ENCODE results near the gene TAF3. TPM values are rescaled to one million over a fixed set of nuclear protein-coding genes. Genes with fewer than 3 reads are reported as not detected.

TAF3 gene
- polyA plus RNA-seq, 1 donor (not counting 4 experiments of a cell fraction or from before 2014, with no cell fraction given): 2.0 TPM

DNA sequence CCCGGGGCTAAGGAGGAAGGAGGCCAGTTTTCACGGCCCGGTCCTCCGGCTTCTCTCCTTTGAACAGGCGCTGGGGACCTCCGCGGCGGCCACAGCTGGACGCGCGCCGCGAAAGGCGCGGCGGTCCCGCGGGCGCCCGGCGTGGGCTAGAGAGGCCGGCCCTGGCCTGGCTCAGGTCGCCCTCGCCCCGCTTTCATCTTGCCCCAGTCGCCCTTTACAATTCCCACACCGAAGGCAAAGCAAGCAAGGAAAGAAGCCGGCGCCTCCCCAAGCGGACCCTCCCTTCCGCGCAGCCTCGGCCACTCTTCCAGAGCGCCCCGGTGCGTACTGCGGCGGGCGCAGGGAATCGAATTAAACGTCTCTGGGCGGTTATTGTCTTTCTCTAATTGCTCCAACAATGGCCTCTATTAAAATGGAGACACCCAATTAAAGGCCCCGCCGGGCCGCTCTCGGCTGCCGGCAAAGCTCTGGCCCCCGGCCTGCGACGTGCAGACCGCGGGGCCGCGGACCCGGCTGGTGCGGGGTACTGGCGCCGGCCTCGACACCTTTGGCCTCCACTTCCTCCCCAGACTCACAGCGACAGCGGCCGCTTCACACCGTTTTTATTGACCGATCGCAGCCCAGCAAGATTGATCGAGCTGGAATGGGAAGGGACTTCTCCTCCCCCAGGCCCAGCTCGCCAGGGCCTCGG lies 231.7 kb downstream of the TAF3 start:
- Histone ChIP-seq H4K20me1 (ENCODE audit: control insufficient read depth, extremely low read depth, insufficient read depth, low read length) (no peaks in the 10 kb centered on the region), H3K27ac (ENCODE audit: control insufficient read depth, insufficient read depth, low read length) (no peak overlapping the region), H3K4me1 (ENCODE audit: control insufficient read depth, extremely low read depth, insufficient read depth, low read length) (no peaks in the 10 kb centered on the region), H2AFZ (ENCODE audit: control insufficient read depth, low read length) (peak overlapping the region; percentile 91), H3K4me3 (ENCODE audit: control insufficient read depth in 2 of 3, extremely low read depth in 1 of 3, insufficient read depth in 2 of 3, low read depth in 1 of 3, low read length in 3 of 3) (peak overlapping the region; percentile 47 to 75 (median 72)), H3K79me2 (ENCODE audit: control insufficient read depth, insufficient read depth, low read length) (peaks cover 4% of the 10 kb centered on the region), H3K9ac (ENCODE audit: control insufficient read depth, extremely low read depth, insufficient read depth, low read length) (peak overlapping the region; percentile 56), H3K9me1 (ENCODE audit: control insufficient read depth, extremely low read depth, insufficient read depth, low read length) (no peaks in the 10 kb centered on the region), H3K36me3 (ENCODE audit: control insufficient read depth in 2 of 2, extremely low read depth in 1 of 2, insufficient read depth in 2 of 2, low read length in 2 of 2) (no peaks in the 10 kb centered on the region), H3K9me3 (ENCODE audit: control insufficient read depth, low read depth, low read length) (no peaks in the 10 kb centered on the region), H3K4me2 (ENCODE audit: control insufficient read depth, extremely low read depth, insufficient read depth, low read depth, low read length) (peak overlapping the region; percentile 87), H3K27me3 (ENCODE audit: control insufficient read depth, extremely low read depth, insufficient read depth, low read length) (peaks cover 22% of the 10 kb centered on the region)
- TF ChIP-seq EZH2 (IDR thresholded peaks at IDR 0.05; ENCODE audit: low read length): no peak
- TF ChIP-seq, protein P1, sequence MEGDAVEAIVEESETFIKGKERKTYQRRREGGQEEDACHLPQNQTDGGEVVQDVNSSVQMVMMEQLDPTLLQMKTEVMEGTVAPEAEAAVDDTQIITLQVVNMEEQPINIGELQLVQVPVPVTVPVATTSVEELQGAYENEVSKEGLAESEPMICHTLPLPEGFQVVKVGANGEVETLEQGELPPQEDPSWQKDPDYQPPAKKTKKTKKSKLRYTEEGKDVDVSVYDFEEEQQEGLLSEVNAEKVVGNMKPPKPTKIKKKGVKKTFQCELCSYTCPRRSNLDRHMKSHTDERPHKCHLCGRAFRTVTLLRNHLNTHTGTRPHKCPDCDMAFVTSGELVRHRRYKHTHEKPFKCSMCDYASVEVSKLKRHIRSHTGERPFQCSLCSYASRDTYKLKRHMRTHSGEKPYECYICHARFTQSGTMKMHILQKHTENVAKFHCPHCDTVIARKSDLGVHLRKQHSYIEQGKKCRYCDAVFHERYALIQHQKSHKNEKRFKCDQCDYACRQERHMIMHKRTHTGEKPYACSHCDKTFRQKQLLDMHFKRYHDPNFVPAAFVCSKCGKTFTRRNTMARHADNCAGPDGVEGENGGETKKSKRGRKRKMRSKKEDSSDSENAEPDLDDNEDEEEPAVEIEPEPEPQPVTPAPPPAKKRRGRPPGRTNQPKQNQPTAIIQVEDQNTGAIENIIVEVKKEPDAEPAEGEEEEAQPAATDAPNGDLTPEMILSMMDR (optimal IDR thresholded peaks at IDR 0.05 in 1 of 3, IDR thresholded peaks at IDR 0.05 in 1 of 3, conservative IDR thresholded peaks at IDR 0.05 in 1 of 3; ENCODE audit: extremely low read depth in 1 of 3, insufficient read depth in 2 of 3, low read length in 3 of 3): no peak
- FAIRE-seq (no peak), DNase-seq (ENCODE audit: low read depth, low spot score) (no peak)
- dilution Hi-C loops (cut with MboI; ENCODE audit: extremely low pct_ligation_motif_present, low sequenced_read_pairs): no loop called here

DNA sequence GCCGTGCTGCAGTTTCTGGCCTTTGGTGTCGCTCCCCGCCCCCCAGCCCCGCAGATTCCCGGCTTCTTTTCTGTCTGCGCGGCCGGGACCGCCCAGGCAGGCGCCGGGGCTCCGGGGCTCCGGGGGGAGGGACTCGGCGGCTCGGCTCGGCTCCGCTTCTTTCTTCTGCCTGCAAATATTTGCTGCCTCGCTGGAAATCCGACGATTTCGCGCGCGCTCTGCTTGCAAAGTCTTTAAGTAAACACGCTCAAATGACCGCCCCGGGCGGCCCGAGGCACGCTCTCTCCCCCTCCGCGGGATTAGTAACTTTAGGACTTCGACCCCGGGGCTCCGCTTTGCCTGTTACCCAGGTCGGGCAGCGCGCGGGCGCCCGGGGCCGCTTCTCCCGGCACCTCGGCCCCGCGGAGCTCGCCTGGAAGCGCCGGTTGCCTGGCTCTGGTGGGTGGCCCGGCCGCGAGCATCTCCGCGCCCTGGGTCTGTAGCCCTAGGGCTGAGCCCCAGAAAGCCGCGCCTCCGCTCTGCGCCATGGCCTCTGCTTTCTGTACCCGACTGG lies 232.3 kb downstream of the TAF3 start:
- Histone ChIP-seq H3K36me3 (ENCODE audit: control insufficient read depth in 2 of 2, extremely low read depth in 1 of 2, insufficient read depth in 2 of 2, low read length in 2 of 2) (no peaks in the 10 kb centered on the region), H3K27ac (ENCODE audit: control insufficient read depth, insufficient read depth, low read length) (no peak overlapping the region), H3K4me3 (ENCODE audit: control insufficient read depth in 2 of 3, extremely low read depth in 1 of 3, insufficient read depth in 2 of 3, low read depth in 1 of 3, low read length in 3 of 3) (peak overlapping the region; percentile 47 to 75 (median 72)), H3K27me3 (ENCODE audit: control insufficient read depth, extremely low read depth, insufficient read depth, low read length) (peaks cover 22% of the 10 kb centered on the region), H2AFZ (ENCODE audit: control insufficient read depth, low read length) (peak overlapping the region; percentile 91), H3K9me1 (ENCODE audit: control insufficient read depth, extremely low read depth, insufficient read depth, low read length) (no peaks in the 10 kb centered on the region), H3K9me3 (ENCODE audit: control insufficient read depth, low read depth, low read length) (no peaks in the 10 kb centered on the region), H4K20me1 (ENCODE audit: control insufficient read depth, extremely low read depth, insufficient read depth, low read length) (no peaks in the 10 kb centered on the region), H3K9ac (ENCODE audit: control insufficient read depth, extremely low read depth, insufficient read depth, low read length) (peak overlapping the region; percentile 56), H3K79me2 (ENCODE audit: control insufficient read depth, insufficient read depth, low read length) (peaks cover 11% of the 10 kb centered on the region), H3K4me1 (ENCODE audit: control insufficient read depth, extremely low read depth, insufficient read depth, low read length) (no peaks in the 10 kb centered on the region), H3K4me2 (ENCODE audit: control insufficient read depth, extremely low read depth, insufficient read depth, low read depth, low read length) (peak overlapping the region; percentile 87)
- no peak for FAIRE-seq
- DNase-seq (ENCODE audit: low read depth, low spot score): no peak
- TF ChIP-seq, protein P1 (optimal IDR thresholded peaks at IDR 0.05 in 1 of 3, IDR thresholded peaks at IDR 0.05 in 1 of 3, conservative IDR thresholded peaks at IDR 0.05 in 1 of 3; ENCODE audit: extremely low read depth in 1 of 3, insufficient read depth in 2 of 3, low read length in 3 of 3): no peak
- TF ChIP-seq EZH2 (IDR thresholded peaks at IDR 0.05; ENCODE audit: low read length): no peak
- dilution Hi-C loops (cut with MboI; ENCODE audit: extremely low pct_ligation_motif_present, low sequenced_read_pairs): no loop called here

Measured in keratinocyte (primary cell).